Measurements from ENCODE around the gene MYO5A. TPM values are rescaled to one million over a fixed set of nuclear protein-coding genes. Genes with fewer than 3 reads are reported as not detected.

The MYO5A gene
- total RNA-seq, 1 experiment from 2014 or later: 17.6 TPM

- Histone ChIP-seq H3K4me1 (ENCODE audit: control insufficient read depth in 1 of 2, insufficient read depth in 2 of 2, low read length in 2 of 2) (peaks cover 0 to 7% of the 10 kb centered on the region in 2 experiments; a peak in 3 of 4 replicates), H3K4me2 (ENCODE audit: low read length) (no peak overlapping the region), H3K79me2 (ENCODE audit: insufficient read depth, low read length) (no peaks in the 10 kb centered on the region), H3K27me3 (ENCODE audit: insufficient read depth, low read length) (no peaks in the 10 kb centered on the region), H3K36me3 (ENCODE audit: control insufficient read depth in 1 of 2, insufficient read depth in 2 of 2, low read length in 2 of 2) (no peaks in the 10 kb centered on the region), H3K9ac (ENCODE audit: low read length) (no peak overlapping the region), H3K27ac (ENCODE audit: low read depth, low read length) (no peak overlapping the region), H3K9me2 (ENCODE audit: insufficient read depth) (no peaks in the 10 kb centered on the region), H3K4me3 (replicated peaks in 1 of 2; ENCODE audit: low read depth in 1 of 2, low read length in 2 of 2) (no peak overlapping the region), H4K20me1 (ENCODE audit: insufficient read depth) (no peaks in the 10 kb centered on the region), H3K9me3 (ENCODE audit: control insufficient read depth in 1 of 2, insufficient read depth in 1 of 2, low read depth in 1 of 2, low read length in 2 of 2) (no peaks in the 10 kb centered on the region), H2AFZ (ENCODE audit: low read depth, low read length, poor library complexity, severe bottlenecking) (no peak overlapping the region)
- ChIA-PET POLR2A (no interaction called here), RAD21 (ENCODE audit: low non-redundant PET in 1 of 2, low total read pairs in 2 of 2, uncharacterized antibody in 2 of 2, unreplicated experiment in 2 of 2) (no interaction called here), CTCF (no interaction called here)
- no peak for DNase-seq (ENCODE audit: low read depth, low spot score)
- intact Hi-C loops (cut with micrococcal nuclease): no loop called here
- no peak for ATAC-seq
- no TSS peak for BruUV-seq (replicated peaks)
- no peak for TF ChIP-seq REST (IDR thresholded peaks at IDR 0.05; ENCODE audit: low read depth)
- TF ChIP-seq SP1 (IDR thresholded peaks at IDR 0.05; ENCODE audit: low read depth): no peak
These were observed 62.0 kb downstream of the MYO5A start for GRCh38 chr15:52466716-52467115.

GRCh38 chr15:52466134-52466701 is 62.5 kb downstream of the MYO5A start:
- ChIA-PET POLR2A (no interaction called here), RAD21 (ENCODE audit: low non-redundant PET in 1 of 2, low total read pairs in 2 of 2, uncharacterized antibody in 2 of 2, unreplicated experiment in 2 of 2) (no interaction called here), CTCF (no interaction called here)
- no peaks in the 10 kb centered on the region for H3K27me3 ChIP-seq (ENCODE audit: insufficient read depth, low read length)
- H3K36me3 ChIP-seq (ENCODE audit: control insufficient read depth in 1 of 2, insufficient read depth in 2 of 2, low read length in 2 of 2): no peaks in the 10 kb centered on the region
- no peaks in the 10 kb centered on the region for H3K79me2 ChIP-seq (ENCODE audit: insufficient read depth, low read length)
- no peak for ATAC-seq
- H3K4me3 ChIP-seq (replicated peaks in 1 of 2; ENCODE audit: low read depth in 1 of 2, low read length in 2 of 2): no peak overlapping the region
- no peak overlapping the region for H2AFZ ChIP-seq (ENCODE audit: low read depth, low read length, poor library complexity, severe bottlenecking)
- DNase-seq (ENCODE audit: low read depth, low spot score): no peak
- intact Hi-C loops (cut with micrococcal nuclease): no loop called here
- no peak overlapping the region for H3K4me2 ChIP-seq (ENCODE audit: low read length)
- no peak overlapping the region for H3K9ac ChIP-seq (ENCODE audit: low read length)
- H3K4me1 ChIP-seq (ENCODE audit: control insufficient read depth in 1 of 2, insufficient read depth in 2 of 2, low read length in 2 of 2): peaks cover 0 to 7% of the 10 kb centered on the region in 2 experiments; a peak in 3 of 4 replicates
- no TSS peak for BruUV-seq (replicated peaks)
- H3K27ac ChIP-seq (ENCODE audit: low read depth, low read length): no peak overlapping the region
- H3K9me2 ChIP-seq (ENCODE audit: insufficient read depth): no peaks in the 10 kb centered on the region
- H3K9me3 ChIP-seq (ENCODE audit: control insufficient read depth in 1 of 2, insufficient read depth in 1 of 2, low read depth in 1 of 2, low read length in 2 of 2): no peaks in the 10 kb centered on the region
- no peaks in the 10 kb centered on the region for H4K20me1 ChIP-seq (ENCODE audit: insufficient read depth)
- TF ChIP-seq CTCF (IDR thresholded peaks at IDR 0.05 in 2 of 3, conservative IDR thresholded peaks at IDR 0.05 in 1 of 3; ENCODE audit: borderline replicate concordance in 1 of 3, insufficient read depth in 1 of 3, low read depth in 2 of 3, low read length in 2 of 3) (no peak), EZH2 (IDR thresholded peaks at IDR 0.05) (no peak), EGR1 (IDR thresholded peaks at IDR 0.05; ENCODE audit: low read depth) (no peak)

Data from HCT116 (cell line).